Measurements from ENCODE around the gene IVL. TPM values are rescaled to one million over a fixed set of nuclear protein-coding genes. Genes with fewer than 3 reads are reported as not detected.

The IVL gene
- total RNA-seq, 1 donor from 2014 or later = not detected

DNA sequence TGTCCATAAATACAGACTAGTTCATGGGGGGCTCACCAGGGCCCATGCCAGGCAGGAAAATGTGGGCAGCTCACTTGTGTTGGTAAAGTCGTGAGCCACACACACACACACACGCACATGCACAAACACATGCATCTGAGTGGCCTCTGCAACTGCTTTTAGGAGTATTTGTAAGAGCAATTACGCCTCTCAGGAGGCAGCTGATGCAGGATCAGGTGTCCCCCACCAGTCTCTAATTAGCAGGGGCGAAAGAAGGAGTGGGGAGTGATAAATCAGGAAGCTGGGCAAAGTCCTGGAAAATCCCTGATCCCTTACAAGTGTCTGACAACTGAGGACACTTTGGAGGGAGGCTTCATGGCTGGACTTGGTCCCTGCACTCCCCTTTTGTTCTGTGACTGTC is 5.7 kb upstream of the IVL start:
- Mint-ChIP-seq H3K36me3 (ENCODE audit: unreplicated experiment) (no peaks in the 10 kb centered on the region), H3K27ac (ENCODE audit: unreplicated experiment) (no peak overlapping the region), H3K9me3 (ENCODE audit: unreplicated experiment) (no peaks in the 10 kb centered on the region), H3K4me1 (ENCODE audit: low read depth, unreplicated experiment) (no peaks in the 10 kb centered on the region), H3K4me3 (ENCODE audit: unreplicated experiment) (no peak overlapping the region), H3K27me3 (ENCODE audit: unreplicated experiment) (peaks cover 1% of the 10 kb centered on the region)
- no peak for TF ChIP-seq CTCF (IDR thresholded peaks at IDR 0.05; ENCODE audit: partially characterized antibody, unreplicated experiment)
- DNase-seq = peak; percentile 27

GRCh38 chr1:152904688-152905440 is 3.5 kb upstream of the IVL start:
- TF ChIP-seq CTCF (IDR thresholded peaks at IDR 0.05; ENCODE audit: partially characterized antibody, unreplicated experiment) = no peak
- DNase-seq = no peak
- Mint-ChIP-seq H3K36me3 (ENCODE audit: unreplicated experiment) (peaks cover 2% of the 10 kb centered on the region), H3K27me3 (ENCODE audit: unreplicated experiment) (peaks cover 8% of the 10 kb centered on the region), H3K27ac (ENCODE audit: unreplicated experiment) (no peak overlapping the region), H3K9me3 (ENCODE audit: unreplicated experiment) (peaks cover 2% of the 10 kb centered on the region), H3K4me1 (ENCODE audit: low read depth, unreplicated experiment) (no peaks in the 10 kb centered on the region), H3K4me3 (ENCODE audit: unreplicated experiment) (no peak overlapping the region)

GRCh38 chr1:152906023-152906565 is 2.3 kb upstream of the IVL start:
- peaks cover 4% of the 10 kb centered on the region for H3K9me3 Mint-ChIP-seq (ENCODE audit: unreplicated experiment)
- no peaks in the 10 kb centered on the region for H3K4me1 Mint-ChIP-seq (ENCODE audit: low read depth, unreplicated experiment)
- TF ChIP-seq CTCF (IDR thresholded peaks at IDR 0.05; ENCODE audit: partially characterized antibody, unreplicated experiment) = no peak
- no peak overlapping the region for H3K4me3 Mint-ChIP-seq (ENCODE audit: unreplicated experiment)
- H3K36me3 Mint-ChIP-seq (ENCODE audit: unreplicated experiment) = peaks cover 4% of the 10 kb centered on the region
- H3K27me3 Mint-ChIP-seq (ENCODE audit: unreplicated experiment) = peaks cover 8% of the 10 kb centered on the region
- DNase-seq = no peak
- no peak overlapping the region for H3K27ac Mint-ChIP-seq (ENCODE audit: unreplicated experiment)

GRCh38 chr1:152909206-152909605 is 860 bp downstream of the IVL start:
- Mint-ChIP-seq H3K27me3 (ENCODE audit: unreplicated experiment) (peaks cover 10% of the 10 kb centered on the region), H3K9me3 (ENCODE audit: unreplicated experiment) (peaks cover 9% of the 10 kb centered on the region), H3K4me3 (ENCODE audit: unreplicated experiment) (no peak overlapping the region), H3K4me1 (ENCODE audit: low read depth, unreplicated experiment) (no peaks in the 10 kb centered on the region), H3K36me3 (ENCODE audit: unreplicated experiment) (peaks cover 4% of the 10 kb centered on the region), H3K27ac (ENCODE audit: unreplicated experiment) (no peak overlapping the region)
- TF ChIP-seq CTCF (IDR thresholded peaks at IDR 0.05; ENCODE audit: partially characterized antibody, unreplicated experiment) = no peak
- DNase-seq = no peak

DNA sequence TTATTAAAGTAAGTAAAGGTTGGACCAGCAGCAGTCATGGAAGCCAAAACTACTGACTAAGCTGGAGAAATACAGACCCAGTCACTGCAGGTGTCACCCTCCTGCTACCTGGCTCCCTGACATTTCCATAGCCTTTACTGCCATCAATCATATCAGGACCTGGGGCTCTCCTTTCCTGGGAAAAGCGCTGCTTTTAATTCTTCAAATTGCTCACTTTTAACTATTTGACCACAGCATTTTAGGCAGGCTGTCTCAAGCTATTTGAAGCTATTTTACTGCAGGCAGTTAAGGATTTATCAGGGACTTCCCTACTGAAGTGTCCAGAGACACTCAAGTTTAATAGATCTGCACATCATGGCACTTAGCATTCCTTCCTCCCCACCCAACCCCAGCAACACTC is 4.1 kb downstream of the IVL start:
- no peaks in the 10 kb centered on the region for H3K4me1 Mint-ChIP-seq (ENCODE audit: low read depth, unreplicated experiment)
- TF ChIP-seq CTCF (IDR thresholded peaks at IDR 0.05; ENCODE audit: partially characterized antibody, unreplicated experiment) = no peak
- H3K9me3 Mint-ChIP-seq (ENCODE audit: unreplicated experiment) = peaks cover 9% of the 10 kb centered on the region
- H3K4me3 Mint-ChIP-seq (ENCODE audit: unreplicated experiment) = no peak overlapping the region
- peaks cover 4% of the 10 kb centered on the region for H3K36me3 Mint-ChIP-seq (ENCODE audit: unreplicated experiment)
- DNase-seq = no peak
- H3K27ac Mint-ChIP-seq (ENCODE audit: unreplicated experiment) = no peak overlapping the region
- peaks cover 10% of the 10 kb centered on the region for H3K27me3 Mint-ChIP-seq (ENCODE audit: unreplicated experiment)

Measured in glutamatergic neuron (in vitro differentiated cells).